ENCODE data around the gene NF1.

DNA sequence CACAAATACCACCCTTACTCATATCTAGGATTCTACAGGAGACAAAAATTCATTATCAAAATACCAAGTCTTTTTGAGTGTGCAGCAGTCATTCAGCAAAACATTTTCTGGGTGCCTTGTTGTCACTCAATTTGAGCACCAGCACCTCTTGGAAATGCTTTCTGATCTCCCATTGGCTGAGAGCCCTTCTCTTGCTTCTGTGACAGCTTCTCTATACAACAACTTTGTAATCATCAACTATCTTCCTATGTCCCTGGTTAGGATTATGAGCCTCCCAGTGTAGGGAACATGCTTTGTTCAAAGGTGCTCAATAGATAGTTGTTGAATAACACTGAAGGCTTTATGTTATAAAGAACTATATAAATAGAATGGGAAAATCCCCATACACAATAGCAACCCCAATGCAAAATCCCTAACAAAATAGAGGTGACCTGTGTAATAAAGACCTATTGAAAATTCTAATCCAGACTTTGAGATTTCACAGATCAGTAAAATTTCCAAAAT is 286.4 kb downstream of the NF1 start:
- no peak for TF ChIP-seq EZH2 (IDR thresholded peaks at IDR 0.05; ENCODE audit: borderline replicate concordance)
- TF ChIP-seq, protein P1, sequence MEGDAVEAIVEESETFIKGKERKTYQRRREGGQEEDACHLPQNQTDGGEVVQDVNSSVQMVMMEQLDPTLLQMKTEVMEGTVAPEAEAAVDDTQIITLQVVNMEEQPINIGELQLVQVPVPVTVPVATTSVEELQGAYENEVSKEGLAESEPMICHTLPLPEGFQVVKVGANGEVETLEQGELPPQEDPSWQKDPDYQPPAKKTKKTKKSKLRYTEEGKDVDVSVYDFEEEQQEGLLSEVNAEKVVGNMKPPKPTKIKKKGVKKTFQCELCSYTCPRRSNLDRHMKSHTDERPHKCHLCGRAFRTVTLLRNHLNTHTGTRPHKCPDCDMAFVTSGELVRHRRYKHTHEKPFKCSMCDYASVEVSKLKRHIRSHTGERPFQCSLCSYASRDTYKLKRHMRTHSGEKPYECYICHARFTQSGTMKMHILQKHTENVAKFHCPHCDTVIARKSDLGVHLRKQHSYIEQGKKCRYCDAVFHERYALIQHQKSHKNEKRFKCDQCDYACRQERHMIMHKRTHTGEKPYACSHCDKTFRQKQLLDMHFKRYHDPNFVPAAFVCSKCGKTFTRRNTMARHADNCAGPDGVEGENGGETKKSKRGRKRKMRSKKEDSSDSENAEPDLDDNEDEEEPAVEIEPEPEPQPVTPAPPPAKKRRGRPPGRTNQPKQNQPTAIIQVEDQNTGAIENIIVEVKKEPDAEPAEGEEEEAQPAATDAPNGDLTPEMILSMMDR (IDR thresholded peaks at IDR 0.05; ENCODE audit: poor library complexity), result no peak
